IMR-90 (cell line): ENCODE data around the gene STXBP4. TPM values are rescaled to one million over a fixed set of nuclear protein-coding genes. Genes with fewer than 3 reads are reported as not detected.

ENCODE experiments used
- ATAC-seq: fragments of 200-7000 bp; cut with Tn5 transposase; 2 replicates; pipeline ENCODE4 v1.9.1; 2020; ENCODE audit warnings: low read depth, mild to moderate bottlenecking, moderate library complexity
- BruUV-seq: library from RNA; stranded (reverse); fragments of 400-500 nt; replicated peaks from 2 replicates; lab custom pipeline; 2021; lab: Mats Ljungman, UMichigan
- CTCF ChIA-PET: fragments of 300-600 bp; formaldehyde crosslinking; extraction: SDS; loops from one replicate; lab custom pipeline; 2021; ENCODE audit warnings: antibody characterized with exemption; lab: Yijun Ruan, JAX
- POLR2A ChIA-PET: fragments of 300-600 bp; sonication (Branson Sonifier 250); formaldehyde crosslinking; loops from one replicate; lab custom pipeline; 2022; ENCODE audit warnings: antibody characterized with exemption; ENCODE audit not compliant: unreplicated experiment; lab: Charles Lee
- DNase-seq: peaks from one replicate; pipeline ENCODE4 v3.0.0; 2013
- H2AFZ ChIP-seq: replicated peaks from 2 replicates; pipeline ENCODE3; 2013; ENCODE audit warnings: low read length, mild to moderate bottlenecking; ENCODE audit not compliant: poor library complexity
- H2AK5ac ChIP-seq: 2 replicates; pipeline ENCODE4 v1.6.1; 2013; ENCODE audit warnings: low read depth, low read length, inconsistent platforms
- H2AK9ac ChIP-seq: replicated peaks from 2 replicates; pipeline ENCODE3; 2013; ENCODE audit warnings: mild to moderate bottlenecking, low read depth, low read length, moderate library complexity; ENCODE audit not compliant: poor library complexity
- H2BK120ac ChIP-seq: 2 replicates; pipeline ENCODE4 v1.6.1; 2013; ENCODE audit warnings: low read depth, low read length, inconsistent platforms
- H2BK15ac ChIP-seq: 3 replicates; pipeline ENCODE4 v1.6.1; 2013; ENCODE audit warnings: low read depth, low read length, inconsistent platforms
- H2BK20ac ChIP-seq: 2 replicates; pipeline ENCODE4 v1.6.1; 2013; ENCODE audit warnings: low read depth, mild to moderate bottlenecking, inconsistent platforms, low read length, moderate library complexity
- H2BK5ac ChIP-seq: 2 replicates; pipeline ENCODE4 v1.6.1; 2013; ENCODE audit warnings: mild to moderate bottlenecking, low read depth, low read length, inconsistent platforms; ENCODE audit not compliant: poor library complexity, severe bottlenecking
- H3K14ac ChIP-seq: replicated peaks from 2 replicates; pipeline ENCODE4 v1.6.1; 2013; ENCODE audit warnings: low read depth, low read length, inconsistent platforms
- H3K18ac ChIP-seq: 2 replicates; pipeline ENCODE4 v1.6.1; 2013; ENCODE audit warnings: low read depth, low read length, control low read depth
- H3K23ac ChIP-seq: 2 replicates; pipeline ENCODE4 v1.6.1; 2013; ENCODE audit warnings: low read depth, low read length, inconsistent platforms
- H3K27ac ChIP-seq: 2 replicates; pipeline ENCODE4 v1.5.1; 2013; ENCODE audit warnings: mild to moderate bottlenecking, control low read depth, low read length; ENCODE audit not compliant: insufficient read depth
- H3K27me3 ChIP-seq: 2 replicates; pipeline ENCODE4 v1.6.1; 2013; ENCODE audit warnings: low read length; ENCODE audit not compliant: control insufficient read depth, insufficient read depth
- H3K36me3 ChIP-seq: 2 replicates; pipeline ENCODE4 v1.6.1; 2013; ENCODE audit warnings: low read length, mixed read lengths; ENCODE audit not compliant: control insufficient read depth, insufficient read depth
- H3K4ac ChIP-seq: 2 replicates; pipeline ENCODE4 v1.6.1; 2013; ENCODE audit warnings: low read depth, low read length, inconsistent platforms
- H3K4me1 ChIP-seq: 2 replicates; pipeline ENCODE4 v1.6.1; 2013; ENCODE audit warnings: low read length, mixed read lengths; ENCODE audit not compliant: control insufficient read depth, insufficient read depth
- H3K4me2 ChIP-seq: 2 replicates; pipeline ENCODE4 v1.6.1; 2013; ENCODE audit warnings: low read depth, mild to moderate bottlenecking, control low read depth, low read length, moderate library complexity
- H3K4me3 ChIP-seq: 2 replicates; pipeline ENCODE4 v1.5.1; 2013; ENCODE audit warnings: low read depth, mild to moderate bottlenecking, control low read depth, low read length, moderate library complexity; ENCODE audit not compliant: insufficient read depth
- H3K56ac ChIP-seq: 2 replicates; pipeline ENCODE4 v1.6.1; 2013; ENCODE audit warnings: low read length, inconsistent platforms; ENCODE audit not compliant: insufficient read depth; ENCODE audit errors: extremely low read depth
- H3K79me1 ChIP-seq, 2 experiments: 2 replicates each; pipeline ENCODE4 v1.6.1; 2013; ENCODE audit warnings: low read length in 2 of 2, inconsistent platforms in 1 of 2, low read depth in 1 of 2
- H3K9ac ChIP-seq: 2 replicates; pipeline ENCODE4 v1.6.1; 2013; ENCODE audit warnings: low read depth, low read length, control low read depth
- H3K9me1 ChIP-seq: 2 replicates; pipeline ENCODE4 v1.6.1; 2013; ENCODE audit warnings: low read length, inconsistent platforms; ENCODE audit not compliant: insufficient read depth
- H3K9me3 ChIP-seq: 2 replicates; pipeline ENCODE4 v1.6.1; 2013; ENCODE audit warnings: low read length; ENCODE audit not compliant: control insufficient read depth, insufficient read depth
- H4K20me1 ChIP-seq: 2 replicates; pipeline ENCODE4 v1.6.1; 2013; ENCODE audit warnings: low read length, inconsistent platforms; ENCODE audit not compliant: insufficient read depth
- H4K5ac ChIP-seq: 2 replicates; pipeline ENCODE4 v1.6.1; 2013; ENCODE audit warnings: mild to moderate bottlenecking, low read depth, low read length, control low read depth
- H4K8ac ChIP-seq, 2 experiments: 2 replicates each; pipeline ENCODE4 v1.6.1; 2013; ENCODE audit warnings: low read depth in 2 of 2, low read length in 2 of 2, control low read depth in 1 of 2, inconsistent platforms in 1 of 2
- H4K91ac ChIP-seq: 2 replicates; pipeline ENCODE4 v1.6.1; 2013; ENCODE audit warnings: low read depth, low read length, inconsistent platforms; ENCODE audit not compliant: insufficient read depth
- MAFK ChIP-seq: IDR thresholded peaks from 2 replicates; pipeline ENCODE4 v1.6.1; 2012; ENCODE audit warnings: low read depth, low read length, improper control_type of control experiment
- POLR2A ChIP-seq: IDR thresholded peaks from 2 replicates; pipeline ENCODE4 v1.6.1; 2012; ENCODE audit warnings: mild to moderate bottlenecking, low read depth, low read length
- WGBS, 2 experiments: methylation state at CpG; one replicate each; pipeline versions ENCODE4 v1.1.5 to v1.1.7; 2013; ENCODE audit warnings: missing lambda C conversion rate in 2 of 2; ENCODE audit not compliant: insufficient read length in 1 of 2; ENCODE audit errors: extremely low coverage in 2 of 2; 5-methylcytosine and 5-hydroxymethylcytosine counted together
- dilution Hi-C: fragments of 300-500 bp; cut with HindIII; formaldehyde crosslinking; loops from one replicate; pipeline ENCODE4 v1.14.3; 2018; ENCODE audit warnings: low sequenced_read_pairs; ENCODE audit not compliant: unreplicated experiment
- in situ Hi-C: fragments of 300-500 bp; cut with MboI; formaldehyde crosslinking; loops from 3 replicates; pipeline ENCODE4 v1.14.3; 2019; ENCODE audit warnings: low sequenced_read_pairs, inconsistent platforms, mixed read lengths
- intact Hi-C: fragments of 100-400 bp; cut with micrococcal nuclease; formaldehyde crosslinking; loops from 2 replicates; pipeline ENCODE4 v1.10.0; 2022
- polyA plus RNA-seq, 3 experiments: library from polyadenylated mRNA; depleted of rRNA; stranded (reverse); fragments of >200 nt; gene quantifications; 2 replicates each; pipeline ENCODE4 v1.2.3, GENCODE V29; 2012; ENCODE audit warnings: low replicate concordance in 1 of 3
- total RNA-seq: library from RNA; depleted of rRNA; stranded (reverse); fragments of >200 nt; gene quantifications from 2 replicates; pipeline ENCODE4 v1.2.3, GENCODE V29; 2012

The STXBP4 gene
- total and polyA plus RNA-seq, 2 of the 4 experiments (the other 2 are of a cell fraction), result 4.1 to 20.4 TPM

GRCh38 chr17:55089256-55089655, 120.7 kb downstream of the STXBP4 start:
- Histone ChIP-seq H3K27me3 (no peaks in the 10 kb centered on the region), H4K91ac (no peak overlapping the region), H2AK9ac (no peak overlapping the region), H2BK5ac (no peak overlapping the region), H3K9ac (no peak overlapping the region), H3K56ac (no peak overlapping the region), H2AK5ac (no peak overlapping the region), H2BK20ac (no peak overlapping the region), H3K9me3 (no peaks in the 10 kb centered on the region), H4K8ac (no peak overlapping the region), H2BK120ac (no peak overlapping the region), H3K27ac (no peak overlapping the region), H3K4me1 (peaks cover 5% of the 10 kb centered on the region), H2BK15ac (no peak overlapping the region), H3K4me3 (no peak overlapping the region), H3K18ac (no peak overlapping the region), H3K36me3 (no peaks in the 10 kb centered on the region), H3K79me1 (no peaks in the 10 kb centered on the region; a peak in 1 of 4 replicates), H3K4me2 (no peak overlapping the region), H3K4ac (no peak overlapping the region), H3K14ac (no peak overlapping the region), H3K23ac (no peak overlapping the region), H4K20me1 (no peaks in the 10 kb centered on the region), H3K9me1 (no peaks in the 10 kb centered on the region), H4K5ac (no peak overlapping the region), H2AFZ (no peak overlapping the region)
- dilution Hi-C loops (no loop called here), in situ Hi-C loops (no loop called here), intact Hi-C loops (no loop called here)
- ATAC-seq, result no peak
- no CpG with 5 or more reads among the region's 2 CpGs for WGBS, 2 experiments
- DNase-seq, result no peak
- no TSS peak for BruUV-seq
- 0 out of 2 replicates have a peak, but pooled peaks have one; percentile 3 for TF ChIP-seq MAFK
- TF ChIP-seq POLR2A, result no peak
- POLR2A ChIA-PET, result no interaction called here
- CTCF ChIA-PET, result no interaction called here
